ENCODE results near the gene MYO1C.

The MYO1C gene

DNA sequence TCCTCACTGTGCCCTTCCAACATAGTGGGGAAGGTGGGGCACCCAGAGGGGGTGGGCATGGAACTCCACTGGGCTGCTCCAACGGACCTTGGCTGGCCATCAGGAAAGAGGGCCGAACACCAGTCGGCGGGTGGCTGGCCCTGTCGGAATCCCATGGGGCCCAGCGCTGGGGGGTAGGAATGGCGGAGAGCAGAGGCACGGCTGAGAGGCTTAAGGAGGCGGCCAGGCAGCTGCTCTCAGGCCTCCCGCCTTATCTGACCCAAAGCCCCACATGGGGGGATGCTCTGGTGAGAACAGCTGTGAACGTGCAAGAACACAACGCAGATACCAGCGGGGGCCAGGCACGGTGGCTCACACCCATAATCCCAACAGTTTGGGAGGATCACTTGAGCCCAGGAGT is 4.4 kb upstream of the MYO1C start:
- ATAC-seq (replicated peaks), result no peak
- peaks cover 16 to 23% of the 10 kb centered on the region in 2 donors for H3K4me1 Mint-ChIP-seq

DNA sequence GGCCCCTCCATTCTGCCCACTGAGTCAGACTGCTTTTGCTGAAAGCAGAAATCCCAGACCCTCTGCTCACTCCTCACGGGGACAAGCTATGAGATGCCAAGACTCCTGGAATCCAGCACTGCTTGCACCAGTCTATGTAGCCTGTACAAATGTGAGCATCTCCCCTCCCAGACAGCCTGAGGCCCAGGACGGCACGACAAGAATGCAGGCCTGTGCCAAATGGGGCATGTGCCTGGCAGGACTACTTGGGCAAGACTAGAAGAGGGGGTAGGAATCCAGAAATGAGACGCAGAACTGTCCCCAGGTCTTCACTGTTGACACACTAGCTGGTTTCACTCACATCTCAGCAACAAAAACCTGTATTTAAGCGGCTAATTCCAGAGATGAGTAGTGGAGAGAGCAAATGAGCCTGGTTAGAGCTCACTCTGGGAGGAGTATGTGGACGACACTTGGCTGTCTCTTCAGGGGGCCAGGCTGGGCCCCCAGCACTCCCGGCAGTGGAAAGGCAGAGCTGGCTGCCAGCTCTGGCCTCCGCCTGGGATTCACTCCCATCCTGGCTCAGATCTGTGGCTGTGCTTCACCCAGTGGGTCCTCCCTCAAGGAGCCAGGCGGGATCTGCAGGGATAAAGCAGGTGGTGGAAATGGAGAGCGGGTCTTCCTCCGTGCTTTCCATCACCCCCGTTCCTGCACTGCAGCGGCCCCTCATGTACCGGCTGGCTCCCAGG is 2.9 kb upstream of the MYO1C start:
- no peak overlapping the region for H3K27ac Mint-ChIP-seq
- peaks cover 22 to 32% of the 10 kb centered on the region in 2 donors for H3K4me1 Mint-ChIP-seq
- DNase-seq (no peak), ATAC-seq (replicated peaks) (no peak)
- H3K27me3 Mint-ChIP-seq, result no peaks in the 10 kb centered on the region
- peaks cover 11 to 17% of the 10 kb centered on the region in 2 donors for H3K36me3 Mint-ChIP-seq
- no peaks in the 10 kb centered on the region for H3K9me3 Mint-ChIP-seq
- H3K4me3 Mint-ChIP-seq, result no peak overlapping the region

More for the DNA sequence above, 4.4 kb upstream of the MYO1C start:
- Mint-ChIP-seq H3K36me3 (peaks cover 11 to 15% of the 10 kb centered on the region in 2 donors), H3K27ac (no peak overlapping the region), H3K9me3 (no peaks in the 10 kb centered on the region), H3K27me3 (no peaks in the 10 kb centered on the region), H3K4me3 (no peak overlapping the region)
- no peak for DNase-seq

DNA sequence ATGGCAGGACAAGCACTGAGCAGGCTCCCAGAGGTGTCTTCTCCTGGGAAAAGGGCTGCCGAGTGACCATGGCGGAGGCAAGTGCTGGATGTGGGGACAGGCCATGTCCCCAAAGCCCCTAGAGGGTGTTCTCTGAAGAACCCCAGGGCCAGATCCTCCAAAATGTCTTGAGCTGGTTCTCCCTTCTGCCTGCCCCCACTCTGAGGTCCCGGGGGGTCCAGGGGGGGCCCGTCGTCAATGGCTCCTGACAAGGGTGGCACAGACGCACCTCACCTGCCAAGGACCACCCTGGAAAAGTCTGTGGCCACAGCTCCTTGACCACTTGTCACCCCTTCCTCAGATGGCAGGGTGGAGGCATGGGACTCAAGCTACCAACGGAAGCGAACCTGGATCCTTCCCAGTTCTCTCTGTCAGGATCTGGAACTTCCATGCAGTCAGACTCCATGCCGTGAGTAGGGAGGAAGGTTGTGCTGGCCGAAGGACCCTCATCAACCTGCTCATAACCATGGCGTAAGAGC is 2.3 kb upstream of the MYO1C start:
- Mint-ChIP-seq H3K4me3 (no peak overlapping the region), H3K27ac (no peak overlapping the region), H3K36me3 (peaks cover 11 to 13% of the 10 kb centered on the region in 2 donors), H3K27me3 (no peaks in the 10 kb centered on the region), H3K4me1 (peaks cover 24 to 36% of the 10 kb centered on the region in 2 donors), H3K9me3 (no peaks in the 10 kb centered on the region)
- no peak for ATAC-seq (replicated peaks)
- no peak for DNase-seq

DNA sequence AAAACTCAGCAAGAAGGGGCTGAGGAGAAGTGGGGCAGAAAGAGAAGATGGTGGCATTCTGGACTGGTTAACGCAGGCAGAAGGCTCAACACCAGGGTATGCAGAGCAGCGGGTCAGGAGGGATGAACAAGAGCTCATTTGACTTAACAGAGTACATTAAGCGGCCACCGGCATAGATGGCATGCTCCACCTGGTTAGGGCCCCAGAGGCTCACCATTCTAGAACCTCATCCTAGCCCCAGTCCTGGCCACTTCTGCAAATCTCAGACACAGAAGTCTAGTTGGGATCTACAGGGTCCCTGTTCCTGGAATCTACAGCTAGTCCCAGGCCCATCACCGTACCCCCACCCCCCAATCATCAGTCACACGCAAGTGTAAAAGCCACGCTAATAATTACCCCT is 1.7 kb upstream of the MYO1C start:
- no peak overlapping the region for H3K27ac Mint-ChIP-seq
- H3K9me3 Mint-ChIP-seq, result no peaks in the 10 kb centered on the region
- DNase-seq, result no peak
- ATAC-seq (replicated peaks), result no peak
- no peaks in the 10 kb centered on the region for H3K27me3 Mint-ChIP-seq
- H3K4me1 Mint-ChIP-seq, result peaks cover 24 to 40% of the 10 kb centered on the region in 2 donors
- no peak overlapping the region for H3K4me3 Mint-ChIP-seq
- H3K36me3 Mint-ChIP-seq, result peaks cover 11 to 13% of the 10 kb centered on the region in 2 donors

DNA sequence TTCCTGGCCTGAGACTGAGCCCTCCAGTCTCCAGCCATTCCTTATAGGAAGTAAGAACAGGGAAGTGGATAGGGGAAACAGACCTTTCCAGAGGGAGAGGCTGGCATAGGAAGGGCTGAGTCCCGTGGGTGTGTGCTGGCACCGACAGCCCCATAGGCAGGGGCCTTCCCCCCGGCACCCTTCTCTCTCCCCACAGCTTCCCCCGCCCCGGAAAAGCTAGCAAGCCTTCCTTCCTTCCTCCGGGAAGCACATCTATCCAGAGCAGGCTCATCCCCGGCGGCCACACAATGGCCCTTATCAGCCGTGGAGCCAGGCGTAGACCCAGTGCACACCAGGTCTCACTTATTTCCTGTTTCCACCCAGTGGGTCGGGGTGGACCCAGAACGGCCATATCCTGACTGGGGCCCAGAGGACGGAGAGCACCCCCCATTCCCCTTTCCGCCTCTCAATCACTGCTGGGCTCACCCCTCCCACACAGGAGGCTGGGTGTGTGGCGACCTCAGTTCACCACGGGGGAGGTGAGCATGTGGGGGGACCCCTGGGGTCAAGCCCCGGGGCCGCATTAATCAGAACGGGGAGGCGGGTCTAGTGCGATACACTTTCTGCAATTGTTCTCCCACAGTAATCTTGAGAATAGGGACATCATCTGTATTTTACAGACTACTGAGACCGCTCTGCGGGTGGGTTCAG is 950 bp upstream of the MYO1C start:
- Mint-ChIP-seq H3K36me3 (peaks cover 13% of the 10 kb centered on the region in 2 donors), H3K27me3 (no peaks in the 10 kb centered on the region), H3K4me1 (peaks cover 24 to 47% of the 10 kb centered on the region in 2 donors), H3K27ac (peak overlapping the region; percentile 20), H3K9me3 (no peaks in the 10 kb centered on the region), H3K4me3 (peak overlapping the region; percentile 33 to 90)
- DNase-seq (no peak), ATAC-seq (replicated peaks) (no peak)

DNA sequence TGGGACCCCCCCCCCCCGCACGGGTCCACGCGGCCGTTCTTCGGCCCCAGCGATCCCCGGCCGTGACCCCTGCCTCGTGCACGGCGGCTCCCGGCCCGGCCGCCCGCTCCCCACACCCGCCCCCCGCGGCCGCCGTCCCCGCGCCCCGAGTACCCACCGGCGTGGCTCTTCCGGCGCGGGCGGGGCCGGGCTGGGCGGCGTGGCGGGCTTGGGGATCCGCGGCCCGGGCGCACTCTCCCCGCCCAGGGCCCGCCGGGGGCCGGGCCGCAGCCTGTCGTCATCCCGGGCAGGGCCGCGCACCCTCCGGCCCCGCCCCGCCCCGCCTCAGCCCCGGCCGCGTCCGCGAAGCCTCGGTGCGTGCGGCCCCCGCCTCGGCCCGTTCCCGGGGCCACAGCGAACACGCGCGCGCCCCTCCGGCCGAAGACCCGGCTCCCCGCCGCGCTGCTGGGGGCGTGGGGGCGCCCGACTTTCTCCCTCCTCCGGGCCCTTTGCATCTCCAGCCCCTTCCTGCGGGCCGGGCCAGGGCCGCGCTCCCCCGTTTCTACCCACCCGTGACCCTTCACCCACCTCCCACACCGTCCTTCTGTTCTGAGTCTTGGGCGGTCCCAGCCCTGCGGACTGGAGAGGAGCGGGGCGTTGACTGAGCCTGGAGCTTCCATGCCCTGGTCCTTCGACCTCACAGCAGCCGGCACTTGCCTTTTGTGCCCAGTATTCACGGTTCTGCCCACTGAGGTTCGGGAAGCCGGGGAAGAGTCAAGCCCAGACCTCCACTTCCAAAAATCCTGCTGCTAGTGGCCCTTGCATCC is 840 bp downstream of the MYO1C start:
- no peaks in the 10 kb centered on the region for H3K9me3 Mint-ChIP-seq
- DNase-seq, result no peak
- H3K27ac Mint-ChIP-seq, result peak overlapping the region; percentile 94
- H3K27me3 Mint-ChIP-seq, result no peaks in the 10 kb centered on the region
- peaks cover 10 to 14% of the 10 kb centered on the region in 2 donors for H3K36me3 Mint-ChIP-seq
- peaks cover 35 to 63% of the 10 kb centered on the region in 2 donors for H3K4me1 Mint-ChIP-seq
- ATAC-seq (replicated peaks), result peak; percentile 60 to 68
- H3K4me3 Mint-ChIP-seq, result peak overlapping the region; percentile 95 to 96

DNA sequence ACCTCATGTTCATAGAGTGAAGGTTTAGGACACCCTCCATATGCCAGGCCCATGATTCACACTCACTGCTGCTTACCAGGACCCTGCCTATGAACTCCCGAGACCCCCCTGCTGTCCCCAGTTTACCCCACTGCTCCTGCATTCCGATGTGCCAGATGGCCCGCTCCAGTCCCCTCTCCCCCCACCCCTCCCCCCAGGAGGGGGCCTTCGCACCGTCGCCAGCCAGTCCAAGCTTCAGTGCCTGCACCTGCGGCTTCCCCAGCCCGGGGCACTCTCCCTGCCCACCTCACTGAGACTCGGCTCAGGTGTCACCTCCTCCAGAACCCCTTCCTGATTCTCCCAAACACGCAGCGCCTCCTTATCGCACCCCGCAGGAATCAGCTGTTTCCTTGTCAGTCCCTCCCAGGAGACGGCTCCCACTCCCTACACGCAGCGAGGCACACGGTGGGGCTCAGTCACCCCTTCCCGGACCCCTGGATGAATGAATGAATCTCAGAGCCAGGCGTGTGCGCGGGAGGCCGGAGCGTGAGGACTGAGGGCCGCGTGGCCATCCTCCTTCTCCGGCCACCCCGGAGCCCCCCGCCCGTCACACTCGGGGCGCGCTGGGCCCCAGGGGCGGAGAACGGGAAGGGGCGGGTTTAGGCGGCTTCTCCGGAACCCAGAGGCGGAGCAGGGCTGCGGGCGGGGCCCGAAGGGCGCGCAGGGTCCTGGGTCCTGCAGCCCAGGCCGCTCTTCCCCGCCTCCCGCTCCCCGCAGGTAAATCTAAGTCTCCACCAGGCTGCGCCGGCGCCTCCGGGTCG is 1.6 kb downstream of the MYO1C start:
- Mint-ChIP-seq H3K4me1 (peaks cover 35 to 67% of the 10 kb centered on the region in 2 donors), H3K27ac (peak overlapping the region; percentile 92), H3K9me3 (no peaks in the 10 kb centered on the region), H3K27me3 (no peaks in the 10 kb centered on the region), H3K36me3 (peaks cover 9 to 14% of the 10 kb centered on the region in 2 donors), H3K4me3 (peak overlapping the region; percentile 93 to 95)
- DNase-seq (no peak), ATAC-seq (replicated peaks) (peak; percentile 59 to 67)

DNA sequence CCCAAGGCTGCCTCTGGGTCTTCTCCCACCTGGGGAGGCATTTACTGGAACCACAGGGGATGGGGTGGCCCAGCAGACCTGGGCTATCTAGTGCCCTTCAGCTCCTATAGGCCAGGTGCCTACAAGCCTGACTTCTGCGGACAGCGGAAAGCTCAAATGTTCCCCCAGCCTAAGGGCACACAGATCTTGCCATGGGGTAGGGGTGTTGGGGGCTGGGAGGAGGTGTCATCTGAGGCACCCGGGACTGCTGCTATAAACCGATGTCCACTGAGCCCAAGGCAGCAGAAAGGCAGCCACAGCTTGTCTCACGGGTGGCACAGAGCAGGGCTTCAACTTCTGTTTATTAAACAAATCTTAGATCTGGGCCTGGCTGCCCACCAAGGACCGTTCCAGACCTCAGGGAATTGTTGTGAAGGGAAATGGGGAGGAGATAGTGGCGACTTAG is 3.6 kb downstream of the MYO1C start:
- peak overlapping the region; percentile 73 for H3K27ac Mint-ChIP-seq
- peaks cover 8 to 16% of the 10 kb centered on the region in 2 donors for H3K36me3 Mint-ChIP-seq
- DNase-seq (no peak), ATAC-seq (replicated peaks) (no peak)
- H3K9me3 Mint-ChIP-seq, result no peaks in the 10 kb centered on the region
- peak overlapping the region in 1 of 2 donors; percentile 89 for H3K4me3 Mint-ChIP-seq
- peaks cover 40 to 76% of the 10 kb centered on the region in 2 donors for H3K4me1 Mint-ChIP-seq
- H3K27me3 Mint-ChIP-seq, result no peaks in the 10 kb centered on the region

DNA sequence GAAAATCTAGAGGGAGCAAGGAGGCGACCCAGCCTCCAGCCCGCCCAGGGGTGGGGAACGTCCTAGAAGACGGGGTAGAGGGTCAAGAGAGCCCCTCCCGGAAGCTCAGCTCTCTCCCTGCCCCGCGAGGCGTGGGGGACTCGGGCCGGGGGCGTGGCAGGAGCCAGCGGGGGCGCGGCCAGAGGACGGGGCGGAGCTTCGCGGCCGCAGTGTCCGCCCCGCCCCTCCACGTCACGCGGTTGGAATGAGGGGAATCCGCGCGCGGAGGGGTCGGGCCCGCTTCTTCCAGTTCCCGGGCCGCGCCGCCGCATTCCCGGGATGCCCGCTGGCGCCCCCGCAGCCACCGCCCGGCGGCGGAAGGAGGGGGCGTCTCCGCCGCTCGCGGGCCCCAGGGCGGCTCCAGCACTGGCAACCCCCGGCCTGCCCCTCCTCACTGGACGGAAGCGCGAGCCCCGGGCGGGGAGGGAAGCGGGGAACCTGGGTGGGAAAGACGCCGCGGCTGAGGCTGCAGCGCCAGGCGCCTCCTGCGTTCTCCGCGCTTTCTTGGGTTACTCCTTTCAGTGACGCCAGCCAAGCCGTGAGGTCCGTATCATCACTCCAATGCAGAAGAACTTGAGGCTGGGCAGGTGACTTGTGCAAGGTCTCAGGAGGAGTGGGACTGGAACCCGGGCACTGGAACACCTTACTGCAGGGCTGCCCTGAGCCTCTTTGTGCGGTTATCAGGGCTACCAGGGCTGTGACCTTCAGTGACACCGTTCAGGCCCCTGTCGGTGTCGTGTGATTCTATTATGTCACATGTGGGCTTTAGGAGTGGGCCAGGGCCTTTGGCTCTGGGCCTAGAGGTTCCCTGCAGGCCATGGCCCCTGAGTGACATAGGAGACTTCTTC is 4.3 kb downstream of the MYO1C start:
- peak; percentile 62 for DNase-seq
- Mint-ChIP-seq H3K9me3 (no peaks in the 10 kb centered on the region), H3K36me3 (peaks cover 13 to 19% of the 10 kb centered on the region in 2 donors), H3K27me3 (no peaks in the 10 kb centered on the region), H3K4me1 (peaks cover 39 to 76% of the 10 kb centered on the region in 2 donors), H3K27ac (peak overlapping the region; percentile 96), H3K4me3 (peak overlapping the region; percentile 83 to 89)
- ATAC-seq (replicated peaks), result peak in 1 of 2 donors; percentile 20

DNA sequence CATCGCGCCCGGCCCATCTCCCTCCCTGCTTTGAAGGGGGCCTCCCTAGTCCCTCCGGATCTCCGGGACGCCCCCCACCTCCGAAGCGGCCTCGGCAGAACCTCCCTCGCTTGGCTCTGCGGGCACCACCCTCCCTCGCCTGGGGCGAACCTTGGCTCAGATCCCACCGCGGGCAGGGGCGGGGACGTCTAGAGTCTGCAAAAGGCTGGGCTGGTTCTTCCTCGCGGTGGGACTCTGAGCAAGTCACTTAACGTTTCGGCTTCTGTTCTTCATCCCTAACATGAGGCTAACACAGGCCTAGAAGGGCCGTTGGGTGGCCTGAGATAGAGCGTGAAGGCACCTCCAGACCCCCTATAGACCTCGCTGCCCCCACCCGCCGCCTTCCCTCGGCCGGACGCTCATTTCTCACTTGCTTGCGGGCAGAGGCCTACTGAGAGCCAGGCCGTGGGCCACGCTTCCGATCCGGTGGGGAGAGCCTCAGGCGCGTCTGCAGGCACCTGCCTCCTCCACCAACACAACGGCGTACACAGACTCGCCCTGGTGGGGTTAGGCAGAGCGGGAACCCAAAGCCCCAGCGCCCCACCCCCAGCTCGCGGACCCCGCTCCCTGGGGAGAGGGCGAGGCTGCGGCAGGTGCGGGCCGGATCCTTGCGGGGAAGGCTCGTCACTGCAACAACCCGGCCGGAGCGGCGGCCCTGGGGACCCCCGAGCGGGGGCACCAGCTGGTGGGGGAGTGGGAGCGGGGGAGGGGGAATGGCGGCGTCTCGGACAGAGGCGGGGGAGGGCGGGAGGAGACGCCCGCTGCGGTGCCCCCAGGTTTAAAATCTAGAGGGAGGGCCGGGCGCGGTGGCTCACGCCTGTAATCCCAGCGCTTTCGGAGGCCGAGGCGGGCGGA is 5.4 kb downstream of the MYO1C start:
- Mint-ChIP-seq H3K9me3 (no peaks in the 10 kb centered on the region), H3K27me3 (no peaks in the 10 kb centered on the region), H3K27ac (peak overlapping the region; percentile 96), H3K4me3 (peak overlapping the region; percentile 83 to 89), H3K36me3 (peaks cover 21 to 27% of the 10 kb centered on the region in 2 donors), H3K4me1 (peaks cover 32 to 69% of the 10 kb centered on the region in 2 donors)
- peak; percentile 92 for DNase-seq
- ATAC-seq (replicated peaks), result peak; percentile 57 to 60

DNA sequence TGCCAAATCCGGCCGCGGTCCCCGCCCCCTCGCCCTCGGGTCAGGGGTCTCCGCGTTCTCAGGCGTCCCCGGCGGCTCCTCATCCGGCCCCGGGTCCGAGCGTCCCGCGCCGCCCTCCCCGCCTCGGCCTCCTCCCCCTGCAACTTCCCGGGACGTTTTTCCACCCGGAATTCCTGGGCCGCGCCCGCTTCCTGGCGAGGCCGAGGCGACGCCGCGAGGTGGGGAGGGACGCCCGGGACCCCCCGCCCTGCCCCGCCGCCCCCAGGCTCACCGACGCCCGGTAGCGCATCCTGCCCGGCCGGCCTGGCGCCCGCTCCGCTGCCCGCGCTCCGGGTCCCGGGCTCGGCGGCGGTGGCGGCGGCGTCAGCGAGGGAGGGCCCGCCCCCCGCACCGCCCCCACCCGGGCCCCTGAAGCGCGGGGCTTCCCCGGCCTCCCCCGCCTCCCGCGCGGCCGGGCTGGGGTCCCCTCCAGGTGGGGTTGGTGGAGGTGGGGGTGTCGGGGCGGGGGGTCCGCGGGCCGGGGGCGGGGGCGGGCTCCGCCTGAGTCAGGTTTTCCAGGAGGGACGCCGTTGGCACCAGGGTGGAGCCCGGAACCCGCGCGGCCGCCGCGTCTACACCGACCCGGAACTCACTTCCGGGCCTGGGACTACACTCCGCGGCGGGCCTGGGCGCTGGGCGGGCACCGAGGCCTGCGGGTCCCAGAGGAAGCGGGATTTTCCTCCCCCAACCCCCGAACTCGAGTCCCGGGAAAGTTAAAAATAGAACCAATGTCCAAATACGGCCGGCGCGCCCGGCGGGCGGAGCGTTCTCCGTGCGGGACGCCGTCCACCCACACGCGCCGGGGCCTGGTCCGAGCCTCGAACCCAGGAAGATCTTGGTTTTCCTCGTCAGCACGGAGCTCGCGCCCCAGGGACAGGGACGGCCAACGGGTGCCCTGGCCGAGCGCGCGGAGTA is 6.8 kb downstream of the MYO1C start:
- Mint-ChIP-seq H3K36me3 (peaks cover 30 to 37% of the 10 kb centered on the region in 2 donors), H3K4me1 (peaks cover 33 to 65% of the 10 kb centered on the region in 2 donors), H3K9me3 (no peaks in the 10 kb centered on the region), H3K27ac (peak overlapping the region; percentile 98), H3K27me3 (no peaks in the 10 kb centered on the region), H3K4me3 (peak overlapping the region; percentile 92 to 93)
- DNase-seq (peak; percentile 63), ATAC-seq (replicated peaks) (peak; percentile 34 to 35)

All from stimulated activated naive B cell treated with anti-CD40 and anti-IgM and Interleukin-4, amounts not matched to agents 10 μg/mL and 1 μg/mL and 100 μg/mL, for 72 hours (primary cell).